Stimulated activated CD4-positive, alpha-beta T cell treated with anti-CD3 and anti-CD28 coated beads, Interleukin-1b, Interleukin-23, amount 100 ng/mL, for 24 hours (primary cell): ENCODE measurements around the gene RADX.
"Not testable (repeated sequence)": the region's sequence is repeated elsewhere in the genome, so short reads cannot be mapped to it uniquely, and the experiment has no call there.

Experiments
- DNase-seq, 4 experiments: peaks; one replicate each; pipeline ENCODE4 v3.0.0-alpha.2; 2020; ENCODE audit warnings: low read depth in 4 of 4, low spot score in 1 of 4

The RADX gene, protein sequence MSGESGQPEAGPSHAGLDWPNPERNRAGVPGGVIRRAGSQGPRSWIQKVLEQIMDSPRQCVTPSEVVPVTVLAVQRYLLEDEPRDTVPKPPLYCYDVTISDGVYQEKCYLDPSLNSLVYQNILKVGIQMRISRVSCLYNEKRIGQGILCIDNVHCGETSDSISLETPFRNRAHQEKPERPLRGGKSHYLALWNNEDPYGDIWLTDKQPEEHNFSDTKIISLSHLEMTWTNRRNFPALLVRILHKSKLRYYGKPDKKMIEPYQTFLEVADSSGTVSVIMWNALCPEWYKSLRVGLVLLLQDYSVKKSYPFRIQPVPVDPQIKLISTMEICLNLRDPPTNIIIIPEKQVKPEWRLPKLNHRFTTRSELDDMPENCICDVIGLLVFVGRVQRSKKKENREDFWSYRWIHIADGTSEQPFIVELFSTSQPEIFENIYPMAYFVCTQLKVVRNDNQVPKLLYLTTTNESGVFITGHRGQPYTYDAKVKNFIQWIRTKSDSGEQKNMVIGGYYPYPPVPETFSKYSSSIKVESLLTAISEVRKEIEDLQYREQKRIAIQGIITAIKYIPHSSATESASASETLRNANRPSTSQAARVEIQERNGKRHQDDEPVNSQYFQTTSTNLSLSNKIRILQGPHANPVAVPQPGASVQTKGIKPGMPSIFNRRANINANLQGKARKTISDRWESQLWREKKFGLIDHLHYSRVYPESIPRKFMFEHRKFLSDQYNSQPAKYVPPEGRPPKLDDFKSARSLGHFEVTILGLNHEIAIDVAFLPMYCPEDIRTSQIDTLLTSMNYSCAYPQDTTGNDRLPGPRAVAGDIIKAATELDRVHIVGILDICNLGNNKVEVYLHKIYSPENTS

GRCh38 chrX:106611679-106612392, at the start of gene RADX:
Gene RADX, plus strand, starts transcription at chrX:106611978. Its CDS starts 103 bp downstream, at chrX:106612081.
- DNase-seq = peak; percentile 47 to 72 (median 64)

DNA sequence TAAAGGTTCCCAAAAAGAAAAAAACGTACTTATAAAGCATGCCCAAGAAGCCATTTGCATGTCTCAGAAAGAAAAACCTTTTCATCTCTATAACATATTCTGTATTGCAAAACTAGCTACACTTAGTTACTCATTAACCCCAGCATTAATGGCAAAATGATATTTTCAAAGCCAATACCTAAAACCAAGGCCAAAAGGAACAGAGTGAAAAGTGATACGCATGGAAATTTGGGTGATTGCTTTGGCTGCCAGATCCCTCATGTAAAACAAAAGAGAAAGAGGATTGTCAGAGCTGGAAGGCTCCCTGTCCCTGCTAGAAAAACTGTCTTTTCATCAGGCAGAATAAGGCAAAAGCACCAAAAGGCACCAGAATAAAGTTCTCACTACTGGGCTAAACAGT, 46.8 kb upstream of the RADX start:
- DNase-seq = no peak

DNA sequence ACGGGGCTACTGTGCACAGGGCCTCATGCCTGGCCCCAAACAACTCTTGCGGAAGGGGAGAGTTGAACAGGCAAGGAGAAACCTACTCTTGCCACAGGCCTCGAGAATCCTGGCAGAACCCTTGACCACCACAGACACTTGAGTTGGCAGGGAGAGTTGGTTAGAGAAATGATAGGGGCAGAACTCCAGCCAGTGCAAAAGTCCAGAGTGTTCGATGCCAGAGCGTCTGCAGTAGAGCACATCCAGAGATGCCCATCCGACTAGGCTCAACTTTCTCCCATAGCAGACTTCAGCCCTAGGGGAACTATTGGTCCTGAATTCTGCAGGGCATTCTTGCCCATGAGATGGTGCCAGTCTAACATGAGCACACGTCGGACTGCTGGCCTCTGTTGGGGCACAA, 45.4 kb upstream of the RADX start:
- DNase-seq = no peak

- DNase-seq = no peak
Observed at GRCh38 chrX:106581856-106582255, 29.9 kb upstream of the RADX start.

DNA sequence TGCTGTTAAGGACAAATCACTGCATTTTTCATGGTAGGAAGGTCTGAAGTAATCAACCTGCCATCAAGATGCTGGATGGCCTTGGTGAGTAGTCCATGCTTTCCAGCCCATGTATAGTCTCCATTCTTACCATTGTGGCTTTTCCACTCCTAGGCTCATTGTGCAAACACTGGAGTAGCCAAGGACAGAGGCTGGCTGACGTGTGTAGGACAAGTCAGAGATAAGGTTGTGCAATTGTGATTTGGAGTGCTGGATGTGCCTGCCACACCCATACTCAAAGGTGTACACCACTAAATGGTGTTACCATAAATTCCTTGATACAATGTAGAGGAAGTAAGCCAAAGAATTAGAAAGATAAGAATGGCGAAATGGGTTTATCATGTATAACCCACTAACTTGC, 26.3 kb upstream of the RADX start:
- no peak for DNase-seq

GRCh38 chrX:106588801-106589200, 23.0 kb upstream of the RADX start:
- DNase-seq = no peak

DNA sequence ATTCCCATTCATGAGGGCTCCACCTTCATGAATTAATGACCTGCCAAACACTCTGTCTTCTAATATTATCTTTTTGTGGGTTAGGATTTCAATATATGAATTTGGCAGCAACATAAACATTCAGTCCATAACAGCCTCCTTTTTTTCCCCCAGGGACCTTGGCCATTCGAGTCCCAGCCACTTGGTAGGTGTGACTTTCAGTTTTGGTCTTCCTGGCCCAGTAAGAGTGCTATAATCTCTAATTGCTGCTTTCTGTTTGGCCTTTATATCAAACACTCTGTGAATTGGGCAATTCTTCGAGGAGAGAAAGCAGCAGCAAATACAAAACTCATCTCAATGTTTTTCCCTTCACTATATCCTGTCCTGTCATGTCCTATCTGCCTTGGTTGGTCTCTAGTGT, 12.4 kb upstream of the RADX start:
- DNase-seq = no peak

DNA sequence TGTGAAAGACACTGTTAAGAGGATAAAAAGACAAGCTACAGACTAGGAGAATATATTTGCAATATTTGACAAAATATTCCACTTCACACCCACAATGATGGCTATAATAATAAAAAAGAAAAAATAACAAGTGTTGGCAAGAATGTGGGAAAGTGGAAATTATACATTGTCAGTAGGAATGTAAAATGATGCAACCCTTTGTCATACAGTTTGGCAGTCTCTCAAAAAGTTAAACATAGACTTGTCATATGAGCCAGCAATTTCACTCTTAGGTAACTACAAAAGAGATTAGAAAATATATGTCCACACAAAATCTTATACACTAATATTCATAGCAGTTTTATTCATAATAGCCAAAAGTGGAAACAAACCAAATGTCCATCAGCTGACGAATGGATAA, 5.2 kb upstream of the RADX start:
- DNase-seq = no peak

DNA sequence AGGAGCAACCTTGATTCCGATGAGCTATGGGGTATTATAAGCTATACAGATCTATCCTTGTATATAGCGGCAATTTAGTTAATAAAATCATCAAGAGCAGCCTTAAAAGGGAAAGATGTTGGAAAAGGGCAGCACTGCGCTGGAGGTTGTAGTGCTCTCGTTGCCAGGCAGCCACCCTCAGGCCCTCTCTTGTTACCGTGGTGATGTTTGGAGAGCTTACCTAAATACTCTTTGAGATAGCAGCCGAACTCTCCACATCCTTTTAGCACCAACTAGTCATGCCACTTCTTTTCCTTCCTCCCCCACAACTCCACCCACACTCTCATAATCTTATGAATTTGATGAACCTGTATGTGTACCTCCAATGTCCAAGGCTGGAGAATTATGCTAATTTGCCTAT, 3.8 kb upstream of the RADX start:
- DNase-seq = no peak

GRCh38 chrX:106611317-106611678, 480 bp upstream of the RADX start:
- DNase-seq = no peak

DNA sequence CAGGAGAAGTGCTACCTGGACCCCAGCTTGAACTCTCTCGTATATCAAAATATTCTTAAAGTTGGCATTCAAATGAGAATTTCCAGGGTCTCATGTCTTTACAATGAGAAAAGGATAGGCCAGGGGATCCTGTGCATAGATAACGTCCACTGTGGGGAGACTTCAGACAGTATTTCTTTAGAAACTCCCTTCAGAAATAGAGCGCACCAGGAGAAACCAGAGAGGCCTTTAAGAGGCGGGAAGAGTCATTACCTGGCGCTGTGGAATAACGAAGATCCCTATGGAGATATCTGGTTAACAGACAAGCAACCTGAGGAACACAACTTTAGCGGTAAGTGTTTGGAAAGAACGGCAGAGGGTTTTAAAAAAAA, 600 bp downstream of the RADX start:
- DNase-seq = no peak

- no peak for DNase-seq
Observed at GRCh38 chrX:106613277-106613676, 1.5 kb downstream of the RADX start.

DNA sequence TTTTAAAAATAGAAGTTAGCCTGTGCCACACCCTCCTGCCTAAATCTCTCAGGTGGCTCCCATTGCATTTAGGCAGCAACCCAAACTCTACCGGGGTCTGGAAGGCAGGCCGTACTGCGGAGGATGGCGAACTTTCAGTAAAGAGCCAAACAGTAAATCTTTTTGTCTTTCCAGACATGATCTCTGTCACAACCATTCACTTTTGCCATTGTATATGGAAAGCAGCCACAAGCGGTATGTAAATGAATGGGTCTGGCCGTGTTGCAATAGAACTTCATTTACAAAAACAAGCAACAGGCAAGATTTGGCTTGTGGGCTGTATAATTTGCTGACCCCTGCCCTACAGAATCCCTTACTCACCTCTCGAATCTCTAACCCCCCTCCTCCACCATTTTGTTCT, 3.3 kb downstream of the RADX start:
- no peak for DNase-seq

DNA sequence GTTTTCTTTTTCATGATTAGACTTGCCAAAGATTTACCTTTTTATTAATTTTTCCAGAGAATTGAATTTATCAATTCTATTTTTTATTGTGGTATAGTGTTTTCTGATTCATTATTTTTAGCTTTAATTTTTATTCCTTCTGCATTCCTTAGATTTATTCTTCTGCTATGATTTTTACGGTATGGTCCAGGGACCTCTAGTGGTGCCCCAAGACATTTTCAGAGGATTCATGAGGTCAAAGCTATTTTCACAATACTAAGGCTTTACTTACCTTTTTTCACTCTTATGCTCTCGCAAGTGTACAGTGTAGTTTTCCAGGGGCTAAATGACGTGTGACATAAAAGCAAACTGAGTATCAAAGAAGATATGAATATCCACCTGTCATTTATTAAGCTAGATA, 8.0 kb downstream of the RADX start:
- no peak for DNase-seq

GRCh38 chrX:106621836-106622235, 10.1 kb downstream of the RADX start:
- no peak for DNase-seq

DNA sequence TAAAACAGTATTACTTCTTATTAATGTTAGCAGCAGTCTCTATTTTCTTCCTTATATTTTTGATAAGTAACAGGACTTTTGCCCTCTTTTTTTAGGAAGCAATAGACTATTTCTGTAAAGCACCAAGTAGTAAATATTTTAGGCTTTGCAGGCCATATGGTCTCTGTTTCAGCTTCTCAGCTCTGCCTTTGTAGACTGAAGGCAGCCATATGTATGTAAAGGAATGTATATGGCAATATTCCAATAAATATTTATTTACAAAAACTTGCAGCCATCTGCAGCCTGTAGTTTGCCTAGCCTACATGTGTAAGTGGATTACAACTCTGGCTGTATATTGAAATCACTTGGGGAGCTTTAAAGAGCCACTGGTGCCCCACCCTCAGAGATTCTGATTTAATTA, 15.0 kb downstream of the RADX start:
- no peak for DNase-seq

DNA sequence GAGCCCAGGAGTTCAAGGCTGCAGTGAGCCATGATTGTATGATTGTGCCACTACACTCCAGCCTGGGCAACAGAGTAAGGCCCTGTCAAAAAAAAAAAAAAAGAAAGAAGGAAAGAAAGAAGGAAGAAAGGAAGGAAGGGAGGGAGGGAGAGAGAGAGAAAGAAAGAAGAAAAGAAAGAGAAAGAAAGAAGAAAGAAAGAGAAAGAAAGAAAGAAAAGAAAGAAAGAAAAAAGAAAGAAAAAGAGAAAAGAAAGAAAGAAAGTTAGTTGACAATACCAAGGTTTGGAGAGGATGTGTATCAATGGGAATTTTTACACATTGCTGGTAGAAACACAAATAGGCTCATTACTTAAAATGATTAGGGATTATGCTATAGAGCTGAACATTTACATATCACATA, 19.8 kb downstream of the RADX start:
- DNase-seq = no peak

- DNase-seq = no peak
Observed at GRCh38 chrX:106649523-106650428, 38.0 kb downstream of the RADX start.

GRCh38 chrX:106653625-106654024, 41.8 kb downstream of the RADX start:
- not testable (repeated sequence) for DNase-seq

DNA sequence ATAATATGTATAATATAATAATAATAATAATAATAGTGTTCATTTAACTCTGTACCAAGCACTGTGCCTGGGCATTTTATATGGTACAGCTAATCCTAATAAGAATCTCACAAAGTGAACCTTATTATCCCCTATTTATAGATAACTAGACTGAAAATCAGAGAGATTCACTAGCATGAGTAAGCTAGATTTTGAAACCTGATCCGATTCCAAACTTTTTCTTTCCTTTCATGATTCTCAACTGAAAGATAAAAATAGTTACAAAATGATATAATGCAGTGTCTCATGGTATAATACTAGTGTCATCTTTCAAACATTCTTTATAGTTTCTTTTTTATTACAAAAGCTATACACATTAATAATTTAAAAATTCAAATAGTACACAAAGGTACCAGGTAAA, 58.9 kb downstream of the RADX start:
- DNase-seq = no peak

GRCh38 chrX:106672527-106672926, 60.7 kb downstream of the RADX start:
- no peak for DNase-seq
